Kidney (tissue), 14 donors: ENCODE data around the gene KLF7. TPM values are rescaled to one million over a fixed set of nuclear protein-coding genes. Genes with fewer than 3 reads are reported as not detected.

ENCODE experiments used
- DNase-seq, 5 donors: peaks; one replicate each; pipeline ENCODE4 v3.0.0-alpha.2; 2013 to 2020
- FAIRE-seq: peaks from 2 replicates; lab custom pipeline; 2012; peaks lifted over from hg19 to GRCh38; lab: Jason Lieb, UNC
- H3K27ac ChIP-seq, 2 donors: one replicate each; pipeline ENCODE4 v1.7.0; 2013; ENCODE audit warnings: low read depth in 2 of 2, low read length in 2 of 2, inconsistent platforms in 1 of 2
- H3K27me3 ChIP-seq: one replicate; pipeline ENCODE4 v1.7.1; 2013; ENCODE audit warnings: low read length, inconsistent platforms; ENCODE audit not compliant: control insufficient read depth, insufficient read depth
- H3K36me3 ChIP-seq, 3 donors: one replicate each; pipeline versions ENCODE4 v1.7.0 to v1.7.1; 2013; ENCODE audit warnings: low read length in 3 of 3, control low read depth in 1 of 3, inconsistent platforms in 1 of 3; ENCODE audit not compliant: insufficient read depth in 3 of 3, control insufficient read depth in 2 of 3
- H3K4me1 ChIP-seq, 3 donors: one replicate each; pipeline versions ENCODE4 v1.7.0 to v1.7.1; 2013; ENCODE audit warnings: low read length in 3 of 3, inconsistent platforms in 1 of 3, low read depth in 1 of 3; ENCODE audit not compliant: control insufficient read depth in 2 of 3, insufficient read depth in 2 of 3
- H3K4me3 ChIP-seq, 3 donors: one replicate each; pipeline versions ENCODE4 v1.7.0 to v1.8.1; 2013; ENCODE audit warnings: low read length in 3 of 3, control low read depth in 1 of 3, inconsistent platforms in 1 of 3
- H3K9ac ChIP-seq, 3 donors: one replicate each; pipeline versions ENCODE4 v1.7.0 to v1.7.1; 2013; ENCODE audit warnings: low read length in 3 of 3, control low read depth in 1 of 3, inconsistent platforms in 1 of 3
- H3K9me3 ChIP-seq, 3 donors: one replicate each; pipeline versions ENCODE4 v1.7.0 to v1.7.1; 2013; ENCODE audit warnings: low read length in 3 of 3, control low read depth in 1 of 3, inconsistent platforms in 1 of 3; ENCODE audit not compliant: control insufficient read depth in 2 of 3, insufficient read depth in 1 of 3
- CTCF ChIP-seq: IDR thresholded peaks from 3 replicates; pipeline ENCODE4 v1.5.1; 2012; ENCODE audit warnings: mild to moderate bottlenecking, moderate library complexity, borderline replicate concordance; ENCODE audit not compliant: insufficient read depth; ENCODE audit errors: extremely low read depth
- intact Hi-C: fragments of 100-400 bp; cut with DNase I; formaldehyde crosslinking; loops from one replicate; pipeline ENCODE4 v1.11.1; 2022
- polyA plus RNA-seq: library from polyadenylated mRNA; stranded (reverse); fragments of 350-450 nt; fragmentation: Illumina TruSeq; extraction: RNeasy Lipid Tissue Mini Kit (QIAGEN cat#74804); gene quantifications from one replicate; pipeline ENCODE4 v1.2.3, GENCODE V29; 2014; ENCODE audit warnings: low read depth, low replicate concordance; ENCODE audit not compliant: insufficient read depth
- total RNA-seq: library from RNA; stranded (reverse); fragmentation: NEBNext Ultra II Directional; extraction: Animal tissue kit (Norgen Biotek cat#: 25700); gene quantifications from one replicate; pipeline ENCODE4 v1.2.1, GENCODE V29; 2021
- donor health status: control.
- donor health status: control.
- donor health status: control.
- donor health status: control.
- donor health status: control.
- donor health status: DM: yes; HTN: yes; CAD: no.
- donor health status: Normal renal cell carcinoma (clear cell type).

Gene KLF7
- total and polyA plus RNA-seq, 2 donors from 2014 or later = 2.9 to 61.5 TPM

- Histone ChIP-seq H3K9ac (no peak overlapping the region), H3K4me1 (peaks cover 6 to 30% (median 20%) of the 10 kb centered on the region in 3 donors), H3K36me3 (no peaks in the 10 kb centered on the region), H3K27me3 (no peaks in the 10 kb centered on the region), H3K27ac (peak overlapping the region in 1 of 2 donors; percentile 71), H3K9me3 (no peaks in the 10 kb centered on the region), H3K4me3 (no peak overlapping the region)
- intact Hi-C loops = no loop called here
- FAIRE-seq (no peak), DNase-seq (peak in 1 of 5 donors; percentile 70)
- TF ChIP-seq CTCF = no peak
Measured at GRCh38 chr2:207135340-207135739, 30.4 kb downstream of the KLF7 start.

- Histone ChIP-seq H3K9ac (no peak overlapping the region), H3K9me3 (no peaks in the 10 kb centered on the region), H3K4me3 (no peak overlapping the region), H3K27me3 (no peaks in the 10 kb centered on the region), H3K27ac (peak overlapping the region; percentile 60 to 87), H3K4me1 (peaks cover 6 to 30% (median 20%) of the 10 kb centered on the region in 3 donors), H3K36me3 (no peaks in the 10 kb centered on the region)
- DNase-seq (peak; percentile 75 to 94 (median 89)), FAIRE-seq (peak; percentile 59)
- TF ChIP-seq CTCF = no peak
- intact Hi-C loops = no loop called here
Measured at GRCh38 chr2:207133820-207134519, 31.8 kb downstream of the KLF7 start.

GRCh38 chr2:207133458-207133819 lies 32.3 kb downstream of the KLF7 start:
- intact Hi-C loops = no loop called here
- no peak for TF ChIP-seq CTCF
- peak in 3 of 5 donors; percentile 50 to 62 (median 61) for DNase-seq
- no peaks in the 10 kb centered on the region for H3K36me3 ChIP-seq
- peak overlapping the region; percentile 35 to 87 for H3K27ac ChIP-seq
- H3K9ac ChIP-seq = no peak overlapping the region
- no peaks in the 10 kb centered on the region for H3K9me3 ChIP-seq
- FAIRE-seq = no peak
- H3K27me3 ChIP-seq = no peaks in the 10 kb centered on the region
- no peak overlapping the region for H3K4me3 ChIP-seq
- H3K4me1 ChIP-seq = peaks cover 6 to 27% (median 19%) of the 10 kb centered on the region in 3 donors
